Measurements from ENCODE around the gene RSBN1L.

DNA sequence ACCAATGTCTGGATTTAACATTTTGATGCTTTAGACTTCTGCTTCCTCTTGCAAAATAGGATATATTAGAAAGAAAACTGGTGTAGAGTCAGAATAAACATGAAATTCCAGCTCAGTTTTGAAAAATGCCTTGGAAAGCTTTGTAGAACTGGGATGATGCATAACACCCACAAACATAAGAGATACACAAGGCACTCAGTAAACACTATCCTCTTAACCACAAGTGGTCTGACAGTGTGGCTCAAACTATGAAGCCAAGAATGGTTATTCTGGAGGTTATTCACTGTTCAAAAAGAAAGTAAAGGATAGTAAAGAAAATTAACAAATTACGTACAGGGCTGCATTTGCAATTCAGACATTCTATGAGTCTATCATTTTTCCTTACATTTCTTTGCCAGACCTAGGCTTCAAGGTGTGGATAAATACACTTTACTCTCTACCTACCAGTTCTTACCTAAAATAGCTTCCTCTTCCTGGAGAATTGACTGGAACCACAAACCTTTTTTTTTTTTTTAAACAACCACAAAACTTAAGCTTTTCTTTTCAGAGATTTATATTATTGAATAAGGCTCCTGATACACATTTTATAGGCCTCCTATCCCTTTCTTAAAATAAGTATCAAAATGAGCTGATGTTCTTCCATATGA is 9.0 kb upstream of the RSBN1L start:
- TF ChIP-seq POLR2AphosphoS5 (IDR thresholded peaks at IDR 0.05; ENCODE audit: borderline replicate concordance, low read depth, low read length): no peak
- TF ChIP-seq EZH2 (IDR thresholded peaks at IDR 0.05): no peak
- no peak for TF ChIP-seq FOXP2 (optimal IDR thresholded peaks at IDR 0.05; ENCODE audit: control extremely low read depth, extremely low read length, insufficient read depth)

Measured in SK-N-MC (cell line).